AG04449 (cell line): ENCODE measurements around the gene C11orf52.

Experiments used
- CTCF ChIA-PET: fragments of 350-600 bp; formaldehyde crosslinking; extraction: SDS; loops from one replicate; lab custom pipeline; 2021; ENCODE audit warnings: antibody characterized with exemption; lab: Yijun Ruan, JAX
- POLR2A ChIA-PET: fragments of 400-600, 350-600 bp; formaldehyde crosslinking; extraction: SDS; loops from one replicate; lab custom pipeline; 2020; ENCODE audit warnings: antibody characterized with exemption, inconsistent platforms; lab: Yijun Ruan, JAX
- DNase-seq: peaks from one replicate; pipeline ENCODE4 v3.0.0-alpha.2; 2010; ENCODE audit warnings: low read depth, low spot score
- H3K4me3 ChIP-seq: 2 replicates; pipeline ENCODE4 v1.5.1; 2011; ENCODE audit warnings: low read depth, mild to moderate bottlenecking, control low read depth, low read length
- CTCF ChIP-seq: IDR thresholded peaks from one replicate; pipeline ENCODE4 v1.5.1; 2011; ENCODE audit warnings: mild to moderate bottlenecking, moderate library complexity, low read length, control low read depth, inconsistent platforms; ENCODE audit not compliant: insufficient read depth; ENCODE audit errors: missing control alignments

C11orf52 gene

GRCh38 chr11:111886844-111887243 is 31.9 kb upstream of the C11orf52 start:
- DNase-seq = no peak
- no peak overlapping the region for H3K4me3 ChIP-seq
- no peak for TF ChIP-seq CTCF
- CTCF ChIA-PET = interaction anchor here (1.5 kb wide), 2 partner anchors 42 to 44 kb away, joined by 4 read pairs; no protein-coding TSS in a partner anchor
- POLR2A ChIA-PET = no interaction called here

GRCh38 chr11:111905411-111905810 is 13.3 kb upstream of the C11orf52 start:
- POLR2A ChIA-PET = interaction anchor here (0.6 kb wide), 1 partner anchor 157 kb away, joined by 4 read pairs; no protein-coding TSS in a partner anchor
- CTCF ChIA-PET = no interaction called here
- no peak for TF ChIP-seq CTCF
- DNase-seq = peak; percentile 70
- no peak overlapping the region for H3K4me3 ChIP-seq

- no peak overlapping the region for H3K4me3 ChIP-seq
- CTCF ChIA-PET = interaction anchor here (1.7 to 1.8 kb wide), 2 partner anchors 25 to 31 kb away, joined by 3 to 7 read pairs; no protein-coding TSS in a partner anchor
- TF ChIP-seq CTCF = no peak
- no peak for DNase-seq
- POLR2A ChIA-PET = no interaction called here
Observed at GRCh38 chr11:111906680-111907079, 12.0 kb upstream of the C11orf52 start.

GRCh38 chr11:111908639-111909305 is 9.9 kb upstream of the C11orf52 start:
- CTCF ChIA-PET = interaction anchor here (1.0 kb wide), 1 partner anchor 32 kb away, joined by 3 read pairs; no protein-coding TSS in a partner anchor
- no peak for TF ChIP-seq CTCF
- no peak overlapping the region for H3K4me3 ChIP-seq
- POLR2A ChIA-PET = no interaction called here
- DNase-seq = no peak

GRCh38 chr11:111909378-111909777 is 9.3 kb upstream of the C11orf52 start:
- POLR2A ChIA-PET = no interaction called here
- TF ChIP-seq CTCF = no peak
- no peak for DNase-seq
- H3K4me3 ChIP-seq = no peak overlapping the region
- CTCF ChIA-PET = interaction anchor here (1.0 to 1.4 kb wide), 2 partner anchors 17 to 32 kb away, joined by 3 to 5 read pairs; no protein-coding TSS in a partner anchor
